Body of pancreas (tissue), 4 donors: ENCODE measurements around the gene R3HDM4.

Experiments used
- POLR2A ChIP-seq, 3 donors: fragments of 450-650 bp; IDR thresholded peaks; one replicate each; pipeline ENCODE4 v1.6.1; 2016; ENCODE audit warnings: antibody characterized with exemption in 3 of 3, mild to moderate bottlenecking in 2 of 3
- TF ChIP-seq, protein P1 (sequence below), 7 experiments: fragments of 450-650 bp in 4 of 7; fragments of 200-600 bp in 3 of 7; sonication (generic) in 3 of 7; IDR thresholded peaks; one replicate each; pipeline ENCODE4 v1.5.1; 2016 to 2019; ENCODE audit warnings: antibody characterized with exemption in 7 of 7

DNA sequence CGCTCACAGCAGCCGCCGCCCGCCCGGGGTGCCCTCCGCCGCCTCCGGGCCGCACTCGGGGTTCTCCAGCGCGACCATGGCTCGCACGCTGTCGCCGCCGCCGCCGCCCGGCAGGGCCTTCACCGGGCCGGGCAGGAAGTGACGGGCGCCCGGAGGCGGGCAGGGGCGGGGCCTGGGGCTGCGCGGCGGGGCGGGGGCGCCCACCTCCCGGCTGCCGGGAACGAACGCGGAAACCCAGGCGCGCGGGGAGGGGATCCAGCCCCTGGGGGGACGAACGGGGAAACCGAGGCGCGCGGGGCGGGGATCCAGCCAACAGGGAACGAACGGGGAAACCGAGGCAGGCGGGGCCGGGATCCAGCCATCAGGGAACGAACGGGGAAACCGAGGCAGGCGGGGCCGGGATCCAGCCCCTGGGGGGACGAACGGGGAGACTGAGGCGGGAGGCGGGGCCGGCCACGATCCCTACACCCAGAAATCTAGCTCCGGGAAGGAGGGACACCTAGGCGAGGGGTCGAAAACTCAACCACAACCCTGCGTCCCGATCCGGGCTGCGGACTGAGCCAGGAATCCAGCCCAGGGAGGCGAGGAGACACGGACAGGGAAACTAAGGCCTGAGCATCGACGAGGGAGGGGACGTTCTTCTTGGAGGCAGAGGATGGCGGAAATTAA is at the start of gene R3HDM4:
- TF ChIP-seq, protein P1, sequence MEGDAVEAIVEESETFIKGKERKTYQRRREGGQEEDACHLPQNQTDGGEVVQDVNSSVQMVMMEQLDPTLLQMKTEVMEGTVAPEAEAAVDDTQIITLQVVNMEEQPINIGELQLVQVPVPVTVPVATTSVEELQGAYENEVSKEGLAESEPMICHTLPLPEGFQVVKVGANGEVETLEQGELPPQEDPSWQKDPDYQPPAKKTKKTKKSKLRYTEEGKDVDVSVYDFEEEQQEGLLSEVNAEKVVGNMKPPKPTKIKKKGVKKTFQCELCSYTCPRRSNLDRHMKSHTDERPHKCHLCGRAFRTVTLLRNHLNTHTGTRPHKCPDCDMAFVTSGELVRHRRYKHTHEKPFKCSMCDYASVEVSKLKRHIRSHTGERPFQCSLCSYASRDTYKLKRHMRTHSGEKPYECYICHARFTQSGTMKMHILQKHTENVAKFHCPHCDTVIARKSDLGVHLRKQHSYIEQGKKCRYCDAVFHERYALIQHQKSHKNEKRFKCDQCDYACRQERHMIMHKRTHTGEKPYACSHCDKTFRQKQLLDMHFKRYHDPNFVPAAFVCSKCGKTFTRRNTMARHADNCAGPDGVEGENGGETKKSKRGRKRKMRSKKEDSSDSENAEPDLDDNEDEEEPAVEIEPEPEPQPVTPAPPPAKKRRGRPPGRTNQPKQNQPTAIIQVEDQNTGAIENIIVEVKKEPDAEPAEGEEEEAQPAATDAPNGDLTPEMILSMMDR (IDR thresholded peaks at IDR 0.05), result no peak
- peak; percentile 13 to 64 (median 47) for TF ChIP-seq POLR2A (IDR thresholded peaks at IDR 0.05)
